ENCODE measurements around the gene KRT32.
A peak's percentile ranks its signal among the peaks of the same experiment; 100 is the strongest.

KRT32 gene

GRCh38 chr17:41492771-41493170, 25.6 kb upstream of the KRT32 start:
- DNase-seq (ENCODE audit: low read depth): no peak

DNA sequence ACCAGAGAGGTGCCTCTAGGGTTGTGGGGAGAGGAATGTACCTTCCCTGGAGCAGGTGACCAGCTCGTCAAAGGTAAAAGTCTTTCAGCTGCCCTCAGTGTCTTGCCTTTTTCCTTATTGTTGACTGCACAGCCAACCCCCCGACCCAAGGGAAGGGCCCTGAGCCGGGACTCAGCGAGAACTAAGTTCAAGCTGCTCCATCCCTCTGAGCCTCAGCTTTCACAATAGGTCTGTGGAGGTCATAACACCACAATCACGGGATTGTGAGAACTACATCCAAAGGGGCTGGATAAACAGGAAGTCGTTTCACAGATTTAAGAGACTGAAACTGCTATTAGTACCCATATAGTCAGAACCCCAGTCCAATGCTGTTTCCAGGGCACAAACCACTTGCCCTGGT, 25.2 kb upstream of the KRT32 start:
- no peak for DNase-seq (ENCODE audit: low read depth)

- no peak for DNase-seq (ENCODE audit: low read depth)
Observed at GRCh38 chr17:41491476-41491875, 24.3 kb upstream of the KRT32 start.

DNA sequence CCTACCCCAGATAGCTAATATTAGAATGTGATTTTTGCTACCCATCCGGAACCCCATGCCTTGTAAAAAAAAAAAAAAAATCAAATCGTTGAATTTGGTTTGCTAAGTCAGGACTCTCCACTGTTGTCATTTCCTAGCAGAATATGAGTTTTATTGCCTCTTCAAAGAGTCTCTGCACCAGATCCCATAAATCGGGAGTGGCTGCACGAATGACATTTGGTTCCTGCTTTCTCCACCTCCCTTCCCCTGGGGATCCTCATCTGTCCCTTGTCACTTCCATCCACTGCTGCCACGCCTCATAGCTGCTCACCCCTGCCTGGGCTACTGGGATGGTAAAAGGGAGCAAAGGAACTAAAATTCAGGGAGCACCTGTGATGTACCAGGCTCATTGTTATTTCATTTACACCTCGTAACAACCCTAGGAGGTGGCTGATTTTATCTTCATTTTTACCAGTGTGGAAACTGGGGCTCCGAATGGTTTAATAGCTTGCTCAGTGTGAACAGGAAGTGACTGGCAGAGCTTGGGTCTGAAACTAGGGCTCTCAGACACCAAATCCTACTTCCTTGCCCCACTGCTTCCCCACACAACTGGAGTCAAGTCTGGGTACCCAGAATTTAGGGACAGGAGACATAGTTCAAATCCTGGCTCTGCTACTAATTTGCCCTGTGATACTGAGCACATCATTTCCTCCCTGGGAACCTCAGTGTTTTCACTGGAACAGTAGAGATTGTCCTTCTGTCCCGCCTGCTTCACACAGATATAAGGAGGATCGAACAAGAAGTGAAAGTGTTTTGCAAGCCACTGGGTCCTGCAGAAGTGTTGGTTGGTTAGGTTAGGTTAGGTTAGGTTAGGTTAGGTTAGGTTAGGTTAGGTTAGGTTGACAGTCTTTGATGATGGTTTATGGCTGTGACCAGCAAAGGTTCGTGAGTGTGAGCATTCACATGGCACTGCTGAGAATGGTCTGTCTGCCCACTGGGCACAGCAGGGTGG, 23.1 kb upstream of the KRT32 start:
- DNase-seq (ENCODE audit: low read depth): no peak

DNA sequence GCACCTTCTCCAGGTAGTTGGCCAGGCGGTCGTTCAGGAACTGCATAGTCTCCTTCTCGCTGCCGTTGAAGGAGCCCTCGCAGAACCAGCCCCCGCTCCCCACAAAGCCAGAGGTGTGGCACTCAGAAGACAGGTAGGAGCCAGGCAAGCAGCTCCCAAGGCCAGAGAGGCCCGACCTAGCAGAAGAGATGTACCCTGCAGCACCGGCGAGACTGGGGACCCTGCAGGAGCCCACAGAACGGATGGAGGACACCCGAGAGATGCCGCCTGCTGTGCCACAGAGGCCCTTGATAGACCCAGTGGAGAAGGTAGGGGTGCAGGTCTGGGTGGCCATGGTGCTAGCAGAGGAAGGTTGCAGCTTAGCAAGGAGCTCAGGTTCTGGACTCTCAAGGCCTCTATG, 22.3 kb upstream of the KRT32 start, which contains the start of gene KRT36:
KRT36 (minus strand) TSS at position 380 of the 400 bp plus-strand sequence; CDS start at position 334, 46 bp downstream.
- no peak for DNase-seq (ENCODE audit: low read depth)

DNA sequence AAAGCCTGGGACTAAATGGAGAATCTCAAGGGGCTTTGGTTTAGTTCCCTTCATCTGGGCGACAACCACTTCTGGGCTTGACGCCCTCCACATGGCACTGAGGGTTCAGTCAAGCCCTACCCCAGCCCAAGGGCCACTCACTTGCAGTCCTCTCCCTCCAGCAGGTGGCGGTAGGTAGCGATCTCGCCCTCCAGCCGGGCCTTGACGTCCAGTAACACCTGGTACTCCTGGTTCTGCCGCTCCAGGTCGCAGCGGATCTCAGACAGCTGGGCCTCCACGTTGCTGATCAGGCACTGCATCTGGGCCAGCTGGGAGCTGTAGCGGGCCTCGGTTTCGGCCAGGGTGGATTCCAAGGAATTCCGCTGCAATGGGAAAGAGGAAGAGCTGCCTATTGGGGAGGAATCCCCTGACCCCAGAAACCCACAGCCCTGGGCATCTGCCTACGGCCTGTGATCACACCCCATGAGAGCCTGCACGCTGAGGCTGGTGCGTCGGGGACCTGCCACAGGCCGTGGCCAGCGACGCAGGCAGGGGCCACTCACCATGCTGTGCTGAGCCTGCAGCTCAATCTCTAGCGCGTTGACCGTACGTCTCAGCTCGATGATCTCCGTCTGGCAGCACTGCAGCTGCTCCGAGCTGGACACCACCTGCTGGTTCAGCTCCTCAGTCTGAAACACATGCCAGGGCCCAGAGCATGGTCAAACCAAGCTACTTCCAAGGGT, 19.8 kb upstream of the KRT32 start:
- no peak for DNase-seq (ENCODE audit: low read depth)

DNA sequence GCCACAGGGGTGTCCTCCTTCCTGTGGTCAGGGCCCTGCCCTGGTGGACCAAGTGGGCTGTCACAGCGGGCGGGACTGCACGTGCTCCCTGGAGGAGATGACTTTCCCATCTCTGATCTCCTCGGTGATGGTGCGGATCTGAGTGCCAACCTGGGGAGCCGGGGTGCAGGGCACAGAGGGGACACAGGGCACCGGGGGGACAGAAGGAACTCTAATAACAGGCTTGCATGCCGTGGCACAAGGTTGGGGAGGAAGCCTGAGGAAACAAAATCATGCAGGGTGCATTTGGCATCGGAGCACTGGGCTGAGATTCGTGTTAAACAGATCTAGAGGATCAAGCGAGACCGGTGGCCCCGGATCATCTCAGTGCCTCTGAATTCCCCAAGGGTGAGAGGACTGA, 19.1 kb upstream of the KRT32 start:
- no peak for DNase-seq (ENCODE audit: low read depth)

GRCh38 chr17:41484920-41485904, 18.0 kb upstream of the KRT32 start:
- DNase-seq (ENCODE audit: low read depth): no peak

DNA sequence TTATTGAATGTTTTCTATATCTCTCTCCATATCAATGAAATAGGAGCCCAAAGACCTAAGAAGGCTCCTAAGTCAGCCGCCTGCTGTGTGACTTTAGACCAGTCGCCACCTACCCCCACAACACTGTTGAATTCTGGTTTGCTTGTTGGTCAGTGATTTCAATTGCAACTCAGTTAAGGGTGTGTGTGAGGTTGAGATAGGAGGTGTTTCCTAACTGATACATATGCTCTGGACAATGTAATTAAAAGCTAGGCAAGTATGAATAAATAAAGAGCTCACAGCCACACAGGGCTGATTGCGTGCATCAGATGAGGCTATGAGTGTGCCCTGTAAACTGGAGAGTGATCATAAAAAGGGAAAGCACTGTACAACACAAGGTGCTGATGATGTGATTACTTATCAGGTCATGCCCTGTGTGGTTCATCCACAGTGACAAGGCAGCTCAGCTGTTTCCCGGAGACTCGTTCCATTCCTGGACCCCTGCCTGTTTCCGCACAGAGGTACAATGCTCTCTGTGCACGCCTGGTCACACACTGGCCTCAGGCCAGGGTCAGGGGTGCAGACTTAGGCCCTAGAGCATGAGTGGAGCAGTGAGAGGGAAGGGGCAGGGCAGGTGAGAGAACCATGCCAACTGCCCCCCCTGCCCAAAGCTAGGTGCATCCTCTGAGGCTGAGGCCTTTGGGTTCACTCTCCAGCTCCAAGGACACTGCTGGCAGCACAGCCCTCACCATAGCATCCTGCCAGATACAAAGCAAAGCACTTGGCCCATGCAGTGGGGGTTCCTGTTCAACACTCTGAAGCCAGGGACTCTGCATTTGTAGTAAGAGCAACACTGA, 17.0 kb upstream of the KRT32 start:
- no peak for DNase-seq (ENCODE audit: low read depth)

- no peak for DNase-seq (ENCODE audit: low read depth)
Observed at GRCh38 chr17:41483531-41483930, 16.3 kb upstream of the KRT32 start.

DNA sequence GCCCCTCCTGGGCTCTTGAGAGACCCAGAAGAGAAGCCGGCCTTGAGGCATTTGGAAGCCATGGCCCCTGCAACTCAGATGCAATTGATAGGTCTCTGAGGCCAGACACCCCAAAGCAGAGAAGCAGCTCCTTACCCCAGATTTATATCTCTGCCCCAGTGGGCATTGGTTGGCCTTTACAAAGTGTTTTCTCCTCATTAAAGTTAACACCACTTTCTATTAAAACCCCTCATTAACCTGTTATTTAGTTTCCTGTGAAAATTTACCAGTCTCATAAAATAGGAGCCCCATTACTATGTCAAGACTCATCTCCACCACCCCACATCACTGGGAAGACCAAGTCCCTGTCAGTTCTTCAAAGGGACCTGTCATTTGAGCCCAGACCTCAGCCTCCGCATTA, 13.8 kb upstream of the KRT32 start, which contains the start of gene KRT35:
KRT35 (minus strand) TSS at position 116 of the 400 bp plus-strand sequence; CDS start at position 62, 54 bp downstream.
- no peak for DNase-seq (ENCODE audit: low read depth)

DNA sequence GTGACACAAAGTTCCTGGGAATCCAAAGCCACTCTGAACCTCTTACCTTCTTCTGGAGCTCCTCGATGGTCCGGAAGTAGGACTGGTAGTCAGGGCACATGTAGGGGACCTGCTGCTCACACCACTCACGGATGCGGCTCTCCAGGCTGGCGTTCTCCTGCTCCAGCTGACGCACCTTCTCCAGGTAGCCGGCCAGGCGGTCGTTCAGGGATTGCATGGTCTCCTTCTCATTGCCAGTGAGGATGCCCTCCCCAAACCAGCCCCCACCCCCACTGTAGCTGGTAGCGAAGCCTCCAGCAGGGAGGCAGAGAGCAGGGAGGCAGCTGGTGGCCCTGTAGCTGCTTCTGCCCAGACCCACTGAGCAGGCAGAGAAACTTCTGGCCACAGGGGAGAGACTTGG, 13.4 kb upstream of the KRT32 start:
- DNase-seq (ENCODE audit: low read depth): no peak

DNA sequence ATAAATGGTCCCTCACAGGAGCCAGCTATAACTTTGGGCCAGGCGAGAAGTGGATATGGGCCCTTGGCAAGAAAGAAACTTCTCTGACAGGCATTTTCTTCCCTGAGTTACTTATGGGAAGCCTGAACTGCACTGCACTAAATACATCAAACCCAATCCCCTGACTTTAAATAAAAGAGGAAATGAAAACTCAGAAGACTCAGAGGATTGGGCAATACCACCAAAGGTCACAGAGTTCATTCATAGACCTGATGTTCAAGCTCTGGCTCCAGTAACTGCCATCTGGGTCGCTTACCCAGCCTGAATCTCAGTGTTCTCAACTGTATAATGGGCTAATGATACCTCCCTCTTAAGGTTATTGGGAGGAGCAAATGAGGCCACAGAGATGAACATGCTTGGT, 12.9 kb upstream of the KRT32 start:
- DNase-seq (ENCODE audit: low read depth): no peak

DNA sequence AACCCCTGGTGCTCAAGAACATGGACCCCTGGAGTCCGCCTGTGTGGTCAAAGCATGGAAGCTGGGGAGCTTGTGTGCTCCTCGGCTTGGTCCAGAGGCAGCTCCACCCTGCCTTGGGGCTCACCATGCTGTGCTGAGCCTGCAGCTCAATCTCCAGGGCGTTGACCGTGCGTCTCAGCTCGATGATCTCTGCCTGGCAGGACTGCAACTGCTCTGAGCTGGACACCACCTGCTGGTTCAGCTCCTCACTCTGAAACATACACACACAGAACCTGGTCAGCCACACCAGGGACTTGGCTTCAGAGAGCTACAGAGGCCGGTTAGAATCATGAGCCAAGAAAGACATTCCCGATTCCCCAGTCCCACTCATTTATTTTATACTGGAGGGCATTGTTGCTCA, 11.1 kb upstream of the KRT32 start:
- DNase-seq (ENCODE audit: low read depth): no peak

DNA sequence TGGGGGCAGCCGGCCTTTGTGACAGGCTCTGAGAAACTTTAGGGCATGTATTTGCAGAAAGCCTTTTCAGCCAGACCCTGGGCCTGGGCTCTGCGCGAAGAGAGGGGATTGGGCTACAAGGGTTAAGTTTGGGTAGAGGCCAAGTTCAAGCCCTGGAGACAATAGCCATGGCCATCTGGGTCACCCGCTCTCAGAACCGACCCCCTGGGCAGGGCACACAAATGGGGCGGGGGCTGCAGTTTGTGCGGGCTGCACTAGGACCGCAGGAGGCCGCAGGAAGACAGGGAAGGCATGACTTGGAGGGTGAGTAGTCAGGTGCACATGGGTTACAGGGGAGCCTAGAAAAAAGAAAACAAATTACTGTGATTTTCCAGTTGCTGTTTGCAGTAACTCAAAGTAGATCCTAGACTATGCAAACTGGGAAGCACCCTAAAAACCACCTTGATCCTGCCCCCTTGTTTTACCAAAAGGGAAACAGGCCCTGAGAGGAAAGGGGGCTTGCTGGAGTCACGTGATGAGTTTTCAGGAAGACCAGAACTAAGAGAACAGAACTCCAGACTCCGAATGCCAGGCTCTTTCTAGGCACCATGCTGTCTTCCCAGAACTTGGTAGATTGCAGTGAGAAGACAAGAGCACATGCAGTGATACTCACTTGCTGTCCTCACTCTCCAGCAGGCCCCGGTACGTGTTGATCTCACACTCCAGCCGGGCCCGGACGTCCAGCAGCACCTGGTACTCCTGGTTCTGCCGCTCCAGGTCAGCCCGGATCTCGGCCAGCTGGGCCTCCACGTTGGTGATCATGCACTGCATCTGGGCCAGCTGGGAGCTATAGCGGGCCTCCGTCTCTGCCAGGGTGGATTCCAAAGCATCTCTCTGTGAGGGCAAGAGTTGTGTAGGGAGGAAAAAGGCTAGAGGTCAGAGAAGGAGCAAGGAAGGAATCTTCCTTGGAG, 10.0 kb upstream of the KRT32 start:
- DNase-seq (ENCODE audit: low read depth): no peak

DNA sequence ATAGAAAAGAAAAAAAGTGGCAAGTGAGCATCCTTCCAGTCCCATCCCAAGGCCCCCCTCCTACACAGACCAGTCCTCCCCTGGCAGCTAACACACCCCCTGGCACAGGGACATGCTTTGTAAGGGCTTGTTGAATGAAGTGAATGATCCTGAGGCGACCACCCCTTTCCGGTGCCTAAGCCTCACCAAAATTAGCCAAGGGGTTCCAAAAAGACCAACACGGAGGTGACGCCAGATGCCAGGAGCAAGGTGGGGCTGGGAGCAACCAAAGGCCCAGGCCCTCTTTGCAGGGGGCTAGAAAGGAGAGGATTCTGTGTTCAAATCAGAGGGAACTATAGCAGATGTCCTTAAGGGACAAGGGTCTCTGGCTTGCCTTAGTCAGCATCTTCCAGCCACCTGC, 8.2 kb upstream of the KRT32 start:
- DNase-seq (ENCODE audit: low read depth): no peak

- DNase-seq (ENCODE audit: low read depth): no peak
Observed at GRCh38 chr17:41474863-41475262, 7.7 kb upstream of the KRT32 start.

- DNase-seq (ENCODE audit: low read depth): no peak
Observed at GRCh38 chr17:41468346-41468745, 1.2 kb upstream of the KRT32 start.

GRCh38 chr17:41467561-41467960, 375 bp upstream of the KRT32 start:
- DNase-seq (ENCODE audit: low read depth): no peak

GRCh38 chr17:41464682-41465081, 2.5 kb downstream of the KRT32 start:
- DNase-seq (ENCODE audit: low read depth): peak; percentile 80

Data from HS-5 (cell line).